HUES6 (cell line): Measurements from ENCODE around the gene SPI1.

ENCODE experiments used
- H3K27ac ChIP-seq: 2 replicates; pipeline ENCODE4 v1.7.0; 2013; ENCODE audit warnings: low read depth, mild to moderate bottlenecking, low read length, inconsistent platforms
- H3K27me3 ChIP-seq: 2 replicates; pipeline ENCODE4 v1.6.1; 2013; ENCODE audit warnings: low read length; ENCODE audit not compliant: control insufficient read depth, insufficient read depth
- H3K36me3 ChIP-seq: 2 replicates; pipeline ENCODE4 v1.6.1; 2013; ENCODE audit warnings: low read length; ENCODE audit not compliant: control insufficient read depth, insufficient read depth
- H3K4me1 ChIP-seq: 2 replicates; pipeline ENCODE4 v1.6.1; 2013; ENCODE audit warnings: low read length; ENCODE audit not compliant: control insufficient read depth, insufficient read depth
- H3K4me3 ChIP-seq: 2 replicates; pipeline ENCODE4 v1.5.1; 2013; ENCODE audit warnings: low read depth, low read length
- H3K9ac ChIP-seq: one replicate; pipeline ENCODE4 v1.6.1; 2013; ENCODE audit warnings: mild to moderate bottlenecking, low read length
- H3K9me3 ChIP-seq: 2 replicates; pipeline ENCODE4 v1.6.1; 2013; ENCODE audit warnings: low read depth, low read length; ENCODE audit not compliant: control insufficient read depth, insufficient read depth

Gene SPI1

DNA sequence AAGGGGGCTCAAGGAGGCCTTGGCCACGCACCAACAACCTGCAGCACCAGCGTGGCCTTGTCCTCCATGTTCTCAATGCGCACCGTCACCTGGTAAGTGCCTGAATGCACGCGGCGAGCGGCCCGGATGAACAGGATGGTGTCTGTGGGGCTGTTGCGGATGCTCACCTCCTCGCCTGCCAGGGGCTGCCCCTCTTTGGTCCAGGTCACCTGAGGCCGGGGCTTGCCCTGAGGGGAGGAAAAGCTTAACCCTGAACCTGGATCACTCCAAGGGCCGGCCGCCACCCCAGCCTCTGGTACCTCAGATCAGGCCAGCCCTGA is 44.9 kb downstream of the SPI1 start:
- Histone ChIP-seq H3K27ac (no peak overlapping the region), H3K36me3 (peaks cover 22% of the 10 kb centered on the region), H3K4me1 (no peaks in the 10 kb centered on the region), H3K9ac (no peak overlapping the region), H3K27me3 (no peaks in the 10 kb centered on the region), H3K4me3 (no peak overlapping the region), H3K9me3 (no peaks in the 10 kb centered on the region)

DNA sequence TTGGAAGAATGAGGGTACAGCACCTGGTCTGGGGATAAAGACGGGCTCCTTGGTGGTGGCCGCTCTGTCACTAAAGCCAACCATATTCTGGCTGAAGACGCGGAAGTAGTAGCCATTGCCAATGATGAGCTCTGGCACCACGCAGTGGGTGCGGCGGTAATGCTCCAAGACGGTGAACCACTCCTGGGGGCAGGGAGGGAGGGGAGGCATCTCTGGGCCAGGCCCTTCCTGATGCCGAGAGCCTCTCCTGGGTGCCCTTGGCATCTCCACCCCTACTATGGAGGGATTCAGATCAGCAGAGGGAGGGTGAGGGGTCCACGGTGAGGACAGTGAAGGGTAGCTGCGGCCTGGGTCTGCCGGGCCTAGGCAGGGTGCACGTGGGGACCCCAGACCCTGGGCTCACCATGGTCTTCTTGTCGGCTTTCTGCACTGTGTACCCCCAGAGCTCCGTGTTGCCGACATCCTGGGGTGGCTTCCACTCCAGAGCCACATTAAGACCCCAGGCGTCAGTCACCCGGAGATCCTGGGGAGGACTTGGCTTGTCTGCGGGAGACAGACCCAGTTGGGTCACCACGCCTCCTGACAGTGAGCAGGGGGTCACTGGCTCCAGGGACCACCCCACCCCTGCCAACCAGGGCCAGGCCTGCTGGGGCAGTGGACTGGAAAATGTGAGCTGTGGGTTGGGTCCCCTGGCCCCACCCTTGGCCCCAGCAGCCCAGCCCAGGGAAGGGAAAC is 45.4 kb downstream of the SPI1 start:
- H3K27ac ChIP-seq, result no peak overlapping the region

DNA sequence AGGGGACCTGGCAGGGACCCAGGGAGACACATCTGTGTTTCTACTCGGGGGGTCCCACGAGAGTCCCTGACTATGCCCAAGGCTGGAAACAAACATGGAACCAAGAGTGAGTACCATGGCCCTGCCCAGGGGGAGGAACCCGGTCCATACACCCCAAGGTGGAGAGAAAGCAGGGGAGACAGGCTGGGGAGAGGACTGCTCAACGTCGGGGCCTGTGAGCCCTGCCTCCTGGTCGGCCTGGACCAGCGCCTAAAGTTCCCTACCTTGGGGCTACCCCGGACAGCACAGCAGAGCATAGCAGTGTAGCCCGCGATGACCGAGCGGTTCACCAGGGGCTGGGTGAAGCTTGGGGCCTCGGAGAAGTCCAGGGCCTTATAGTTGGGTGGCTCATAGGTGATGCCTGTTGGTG is 46.0 kb downstream of the SPI1 start:
- H3K36me3 ChIP-seq, result peaks cover 34% of the 10 kb centered on the region
- no peak overlapping the region for H3K27ac ChIP-seq
- no peak overlapping the region for H3K9ac ChIP-seq
- no peak overlapping the region for H3K4me3 ChIP-seq
- no peaks in the 10 kb centered on the region for H3K27me3 ChIP-seq
- no peaks in the 10 kb centered on the region for H3K4me1 ChIP-seq
- H3K9me3 ChIP-seq, result no peaks in the 10 kb centered on the region

More for the DNA sequence above, 45.4 kb downstream of the SPI1 start:
- Histone ChIP-seq H3K4me1 (no peaks in the 10 kb centered on the region), H3K9me3 (no peaks in the 10 kb centered on the region), H3K9ac (no peak overlapping the region), H3K4me3 (no peak overlapping the region), H3K27me3 (no peaks in the 10 kb centered on the region), H3K36me3 (peaks cover 27% of the 10 kb centered on the region)

DNA sequence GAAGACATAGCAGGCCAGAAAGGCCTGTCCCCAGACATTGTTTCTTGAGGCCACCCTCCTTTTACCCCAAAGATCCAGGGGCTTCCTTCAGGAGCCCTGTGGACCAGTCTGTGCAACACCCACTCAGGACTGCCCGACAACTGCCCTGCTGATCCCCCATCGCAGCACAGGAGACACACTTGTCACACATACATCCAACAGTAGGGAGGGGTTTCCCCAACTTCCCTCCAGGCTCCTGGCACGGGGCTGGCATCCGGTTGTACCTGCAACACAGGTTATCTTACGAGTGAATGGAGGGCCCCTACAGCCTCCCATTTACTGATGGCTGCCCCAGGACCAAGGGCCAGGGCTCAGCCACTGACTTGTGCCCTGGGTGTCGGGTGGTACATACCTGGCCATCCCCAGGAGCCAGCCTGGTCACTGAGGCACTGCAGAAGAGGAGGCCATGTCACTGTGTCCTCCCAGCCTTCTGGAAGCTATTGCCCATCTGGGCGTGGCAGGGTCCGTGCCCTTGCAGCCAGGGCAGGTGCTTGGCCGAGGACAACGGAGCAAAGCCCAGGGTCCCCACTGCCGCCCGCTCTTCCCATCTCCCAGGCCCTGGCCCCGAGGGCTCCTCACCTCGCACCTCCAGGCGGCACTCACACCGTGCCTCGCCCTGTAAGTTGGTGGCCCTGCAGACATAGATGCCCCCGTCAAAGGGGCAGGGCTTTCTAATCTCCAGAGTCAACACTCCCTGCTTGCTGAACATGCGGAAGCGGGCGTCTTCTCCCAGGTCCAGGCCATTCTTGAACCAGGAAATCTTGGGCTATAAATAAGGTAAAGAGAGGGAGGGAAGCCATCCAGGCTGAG is 46.7 kb downstream of the SPI1 start:
- Histone ChIP-seq H3K27ac (no peak overlapping the region), H3K4me1 (no peaks in the 10 kb centered on the region), H3K27me3 (no peaks in the 10 kb centered on the region), H3K36me3 (peaks cover 40% of the 10 kb centered on the region), H3K9ac (no peak overlapping the region), H3K9me3 (no peaks in the 10 kb centered on the region), H3K4me3 (no peak overlapping the region)

DNA sequence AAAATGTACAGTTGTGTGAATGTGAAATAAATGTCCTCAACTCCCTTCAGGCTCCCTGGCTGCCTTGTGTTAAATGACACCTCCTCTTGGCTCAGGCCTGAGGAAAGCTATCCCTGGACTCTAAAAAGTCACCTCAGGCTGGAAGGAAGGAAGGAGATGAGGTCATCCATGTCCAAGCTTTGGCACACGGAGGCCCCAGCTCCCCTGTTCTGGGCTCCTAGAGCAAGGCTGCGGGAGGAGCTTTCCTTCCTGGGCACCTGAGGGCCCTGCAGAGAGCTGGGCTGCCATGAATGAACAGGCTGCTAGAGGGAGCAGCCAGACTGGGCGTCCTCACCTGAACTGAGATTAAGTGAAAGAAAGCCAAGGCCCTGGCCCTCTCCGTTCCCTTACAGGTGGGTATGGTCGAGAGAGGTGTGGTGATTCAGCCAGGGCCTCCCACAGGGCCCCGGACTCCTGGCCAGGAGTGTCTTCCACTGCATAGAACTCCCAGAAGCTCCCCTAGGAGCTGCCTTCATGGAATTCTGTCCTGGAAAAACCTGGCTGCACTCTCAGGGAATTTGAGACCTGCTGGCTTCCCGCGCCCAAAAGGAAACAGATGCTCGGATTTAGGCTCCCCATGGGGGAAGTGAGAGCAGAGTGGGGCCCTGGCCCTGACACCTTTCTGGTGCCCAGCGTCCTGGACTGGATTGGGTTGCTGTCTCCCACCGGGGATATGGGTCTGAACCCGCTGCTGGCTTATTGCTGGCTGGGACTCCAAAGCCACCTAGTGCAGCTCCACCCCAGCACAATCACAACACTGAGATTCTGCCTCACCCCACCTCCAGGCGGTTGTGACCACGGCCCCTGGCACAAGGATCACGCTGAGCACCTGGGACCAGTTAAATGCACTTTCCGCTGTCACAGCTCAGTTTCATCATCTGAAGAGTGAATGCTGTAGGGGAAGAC is 48.1 kb downstream of the SPI1 start:
- Histone ChIP-seq H3K9ac (no peak overlapping the region), H3K36me3 (peaks cover 47% of the 10 kb centered on the region), H3K27me3 (no peaks in the 10 kb centered on the region), H3K27ac (no peak overlapping the region), H3K9me3 (no peaks in the 10 kb centered on the region), H3K4me1 (no peaks in the 10 kb centered on the region), H3K4me3 (no peak overlapping the region)

DNA sequence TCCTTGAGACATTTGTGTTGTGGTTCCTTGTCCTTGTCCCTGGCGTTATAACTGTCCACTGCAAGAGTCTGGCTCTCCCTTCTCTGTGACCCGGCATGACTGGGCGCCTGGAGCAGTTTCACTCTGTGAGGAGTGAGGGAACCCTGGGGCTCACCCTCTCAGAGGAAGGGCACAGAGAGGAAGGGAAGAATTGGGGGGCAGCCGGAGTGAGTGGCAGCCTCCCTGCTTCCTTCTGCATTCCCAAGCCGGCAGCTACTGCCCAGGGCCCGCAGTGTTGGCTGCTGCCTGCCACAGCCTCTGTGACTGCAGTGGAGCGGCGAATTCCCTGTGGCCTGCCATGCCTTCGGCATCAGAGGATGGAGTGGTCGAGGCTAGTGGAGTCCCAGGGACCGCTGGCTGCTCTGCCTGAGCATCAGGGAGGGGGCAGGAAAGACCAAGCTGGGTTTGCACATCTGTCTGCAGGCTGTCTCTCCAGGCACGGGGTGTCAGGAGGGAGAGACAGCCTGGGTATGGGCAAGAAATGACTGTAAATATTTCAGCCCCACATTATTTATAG is 48.8 kb downstream of the SPI1 start:
- no peak overlapping the region for H3K27ac ChIP-seq
- no peak overlapping the region for H3K9ac ChIP-seq
- H3K4me1 ChIP-seq, result no peaks in the 10 kb centered on the region
- peaks cover 47% of the 10 kb centered on the region for H3K36me3 ChIP-seq
- no peak overlapping the region for H3K4me3 ChIP-seq
- H3K27me3 ChIP-seq, result no peaks in the 10 kb centered on the region
- H3K9me3 ChIP-seq, result no peaks in the 10 kb centered on the region

DNA sequence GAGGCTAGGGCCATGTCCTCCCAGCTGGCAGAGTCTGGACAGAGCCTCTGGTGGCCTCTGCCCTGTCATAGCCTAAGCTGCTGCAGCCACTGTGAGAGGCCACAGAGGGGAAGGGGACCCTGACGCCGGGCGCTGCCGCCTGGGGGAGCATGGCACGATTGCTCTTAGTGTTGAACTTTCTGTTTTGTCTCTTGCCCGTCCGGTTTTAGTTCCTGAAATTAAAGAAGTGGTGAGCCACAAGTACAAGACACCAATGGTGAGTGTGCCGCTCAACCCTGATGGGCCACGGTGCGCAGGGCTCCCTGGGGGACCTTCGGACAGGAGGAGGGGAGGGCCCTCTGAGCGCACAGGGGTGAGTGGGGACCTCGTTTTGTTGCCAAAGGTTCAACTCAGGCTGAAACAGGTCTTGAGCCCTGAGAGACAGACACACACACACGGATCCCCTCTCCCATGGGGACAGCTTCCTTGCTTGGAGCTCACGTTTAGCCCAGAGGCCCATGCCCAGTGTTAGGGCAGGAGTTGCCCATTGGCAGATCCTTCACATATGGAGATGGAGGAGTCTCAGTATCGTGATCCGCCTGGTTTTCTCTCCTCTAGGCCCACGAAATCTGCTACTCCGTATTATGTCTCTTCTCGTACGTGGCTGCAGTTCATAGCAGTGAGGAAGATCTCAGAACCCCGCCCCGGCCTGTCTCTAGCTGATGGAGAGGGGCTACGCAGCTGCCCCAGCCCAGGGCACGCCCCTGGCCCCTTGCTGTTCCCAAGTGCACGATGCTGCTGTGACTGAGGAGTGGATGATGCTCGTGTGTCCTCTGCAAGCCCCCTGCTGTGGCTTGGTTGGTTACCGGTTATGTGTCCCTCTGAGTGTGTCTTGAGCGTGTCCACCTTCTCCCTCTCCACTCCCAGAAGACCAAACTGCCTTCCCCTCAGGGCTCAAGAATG is 49.6 kb downstream of the SPI1 start:
- Histone ChIP-seq H3K27ac (no peak overlapping the region), H3K27me3 (no peaks in the 10 kb centered on the region), H3K36me3 (peaks cover 47% of the 10 kb centered on the region), H3K9ac (no peak overlapping the region), H3K9me3 (no peaks in the 10 kb centered on the region), H3K4me3 (no peak overlapping the region), H3K4me1 (no peaks in the 10 kb centered on the region)

DNA sequence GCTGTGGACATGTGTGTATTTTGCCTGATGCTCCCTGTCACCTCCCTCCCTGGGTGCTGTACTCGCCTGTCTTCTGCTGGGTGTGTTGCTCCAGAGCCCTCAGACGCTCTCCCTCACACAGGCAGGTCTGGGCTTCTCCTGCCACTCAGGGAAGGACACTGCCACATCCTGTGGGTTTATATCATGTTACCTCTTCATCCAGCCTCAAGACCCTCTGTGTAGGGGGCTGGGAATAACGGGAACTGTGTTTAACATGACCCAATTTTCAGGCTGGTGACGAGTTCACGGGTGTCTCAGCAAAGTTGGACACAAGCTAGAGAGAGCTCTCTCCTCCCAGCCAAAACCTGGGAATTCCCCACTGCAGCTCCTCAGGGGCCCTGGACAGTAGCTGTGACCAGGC is 50.4 kb downstream of the SPI1 start:
- Histone ChIP-seq H3K4me3 (no peak overlapping the region), H3K27me3 (no peaks in the 10 kb centered on the region), H3K27ac (no peak overlapping the region), H3K9ac (no peak overlapping the region), H3K9me3 (no peaks in the 10 kb centered on the region), H3K4me1 (no peaks in the 10 kb centered on the region), H3K36me3 (peaks cover 47% of the 10 kb centered on the region)

DNA sequence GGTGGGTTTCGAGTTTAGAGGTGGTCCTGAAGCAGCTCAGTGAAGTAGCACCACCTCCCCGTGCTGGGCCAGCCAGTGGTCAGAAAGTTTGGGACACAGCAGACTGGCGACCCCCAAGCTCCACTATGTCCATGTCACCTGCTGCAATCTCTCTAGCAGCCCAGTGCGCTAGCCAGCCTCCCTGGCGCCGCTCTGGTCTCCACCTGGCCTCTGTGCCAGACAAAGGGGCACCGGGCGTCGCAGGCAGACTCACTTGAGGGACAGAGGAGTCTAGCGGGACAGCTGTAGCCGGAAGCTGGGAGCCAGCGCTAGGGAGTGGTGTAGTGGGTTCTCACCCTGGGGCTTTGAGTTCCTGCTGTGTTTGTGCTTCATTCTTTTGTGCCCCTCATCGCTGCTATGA is 51.3 kb downstream of the SPI1 start:
- no peak overlapping the region for H3K27ac ChIP-seq
- no peak overlapping the region for H3K9ac ChIP-seq
- H3K4me1 ChIP-seq, result no peaks in the 10 kb centered on the region
- H3K4me3 ChIP-seq, result no peak overlapping the region
- H3K27me3 ChIP-seq, result no peaks in the 10 kb centered on the region
- H3K9me3 ChIP-seq, result no peaks in the 10 kb centered on the region
- H3K36me3 ChIP-seq, result peaks cover 48% of the 10 kb centered on the region

DNA sequence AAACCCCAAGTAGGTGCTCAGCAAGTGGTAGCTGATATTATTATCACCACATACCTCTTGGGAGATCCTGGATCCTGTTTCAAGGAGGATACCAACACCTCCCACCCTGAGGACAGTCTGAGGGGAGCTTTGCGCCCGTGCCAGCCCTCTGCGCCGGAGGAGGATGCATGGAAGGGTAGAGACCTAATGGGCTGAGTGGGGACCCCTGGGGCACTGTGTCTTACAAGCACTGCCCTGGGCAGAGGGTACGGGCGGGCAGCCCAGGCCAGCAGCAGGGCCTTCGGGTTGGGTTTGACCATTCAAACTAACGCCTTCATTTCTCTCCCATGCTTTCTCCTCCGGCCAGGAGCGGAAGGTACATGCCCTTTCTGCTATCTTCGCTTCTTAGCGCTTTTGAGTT is 52.1 kb downstream of the SPI1 start:
- Histone ChIP-seq H3K4me1 (no peaks in the 10 kb centered on the region), H3K9ac (no peak overlapping the region), H3K9me3 (no peaks in the 10 kb centered on the region), H3K27me3 (no peaks in the 10 kb centered on the region), H3K4me3 (no peak overlapping the region), H3K36me3 (peaks cover 53% of the 10 kb centered on the region), H3K27ac (no peak overlapping the region)
